ENCODE measurements around the gene PADI6.

PADI6 gene

GRCh38 chr1:17358557-17358956, 13.4 kb upstream of the PADI6 start:
- DNase-seq: no peak

GRCh38 chr1:17359031-17359430, 13.0 kb upstream of the PADI6 start:
- DNase-seq: no peak

GRCh38 chr1:17359808-17360207, 12.2 kb upstream of the PADI6 start:
- no peak for DNase-seq

GRCh38 chr1:17360272-17360956, 11.6 kb upstream of the PADI6 start:
- no peak for DNase-seq

- no peak for DNase-seq
Observed at GRCh38 chr1:17361687-17362086, 10.3 kb upstream of the PADI6 start.

GRCh38 chr1:17363351-17363750, 8.6 kb upstream of the PADI6 start:
- DNase-seq: no peak

GRCh38 chr1:17363771-17364170, 8.2 kb upstream of the PADI6 start:
- DNase-seq: no peak

GRCh38 chr1:17365293-17365692, 6.7 kb upstream of the PADI6 start:
- no peak for DNase-seq

- DNase-seq: no peak
Observed at GRCh38 chr1:17369466-17369865, 2.5 kb upstream of the PADI6 start.

GRCh38 chr1:17370618-17371017, 1.4 kb upstream of the PADI6 start:
- no peak for DNase-seq

GRCh38 chr1:17372955-17373354, 959 bp downstream of the PADI6 start:
- DNase-seq: no peak

- DNase-seq: no peak
Observed at GRCh38 chr1:17375651-17376050, 3.7 kb downstream of the PADI6 start.

GRCh38 chr1:17377325-17377953, 5.4 kb downstream of the PADI6 start:
- no peak for DNase-seq

GRCh38 chr1:17381161-17381560, 9.2 kb downstream of the PADI6 start:
- DNase-seq: no peak

GRCh38 chr1:17392199-17392740, 20.3 kb downstream of the PADI6 start:
- DNase-seq: no peak

- DNase-seq: no peak
Observed at GRCh38 chr1:17393230-17393629, 21.2 kb downstream of the PADI6 start.

GRCh38 chr1:17397910-17398695, 26.1 kb downstream of the PADI6 start:
- DNase-seq: no peak

GRCh38 chr1:17400725-17401341, 28.8 kb downstream of the PADI6 start:
- no peak for DNase-seq

GRCh38 chr1:17401841-17402240, 29.8 kb downstream of the PADI6 start:
- no peak for DNase-seq

GRCh38 chr1:17403081-17403480, 31.1 kb downstream of the PADI6 start:
- DNase-seq: no peak

- no peak for DNase-seq
Observed at GRCh38 chr1:17404034-17404684, 32.2 kb downstream of the PADI6 start.

- no peak for DNase-seq
Observed at GRCh38 chr1:17404820-17405219, 32.8 kb downstream of the PADI6 start.

Data from activated CD4-positive, alpha-beta T cell treated with anti-CD3 and anti-CD28 coated beads, Interleukin-2, amount 50 U/mL, for 4 hours (primary cell).